ENCODE results near the gene PSMA5.
"Not testable (repeated sequence)": the region's sequence is repeated elsewhere in the genome, so short reads cannot be mapped to it uniquely, and the experiment has no call there.

PSMA5 gene

GRCh38 chr1:109392037-109392787 is 34.0 kb downstream of the PSMA5 start:
- no peak for DNase-seq (ENCODE audit: low read depth in 3 of 3)

GRCh38 chr1:109391626-109392025 is 34.6 kb downstream of the PSMA5 start:
- DNase-seq (ENCODE audit: low read depth in 3 of 3), result no peak

- DNase-seq (ENCODE audit: low read depth in 3 of 3), result no peak
These were observed 35.1 kb downstream of the PSMA5 start for GRCh38 chr1:109391157-109391556.

- DNase-seq (ENCODE audit: low read depth in 3 of 3), result no peak
These were observed 36.5 kb downstream of the PSMA5 start for GRCh38 chr1:109389638-109390341.

GRCh38 chr1:109388884-109389637 is 37.2 kb downstream of the PSMA5 start:
- no peak for DNase-seq (ENCODE audit: low read depth in 3 of 3)

GRCh38 chr1:109388208-109388711 is 38.0 kb downstream of the PSMA5 start:
- no peak for DNase-seq (ENCODE audit: low read depth in 3 of 3)

- no peak for DNase-seq (ENCODE audit: low read depth in 3 of 3)
These were observed 40.1 kb downstream of the PSMA5 start for GRCh38 chr1:109386054-109386717.

- no peak for DNase-seq (ENCODE audit: low read depth in 3 of 3)
These were observed 40.8 kb downstream of the PSMA5 start for GRCh38 chr1:109385417-109385816.

- no peak for DNase-seq (ENCODE audit: low read depth in 3 of 3)
These were observed 42.4 kb downstream of the PSMA5 start for GRCh38 chr1:109383854-109384253.

GRCh38 chr1:109383087-109383779 is 43.0 kb downstream of the PSMA5 start:
- no peak for DNase-seq (ENCODE audit: low read depth in 3 of 3)

- DNase-seq (ENCODE audit: low read depth in 3 of 3), result no peak
These were observed 44.7 kb downstream of the PSMA5 start for GRCh38 chr1:109381573-109381972.

GRCh38 chr1:109379907-109380306 is 46.3 kb downstream of the PSMA5 start:
- DNase-seq (ENCODE audit: low read depth in 3 of 3), result no peak

GRCh38 chr1:109379422-109379821 is 46.8 kb downstream of the PSMA5 start:
- no peak for DNase-seq (ENCODE audit: low read depth in 3 of 3)

GRCh38 chr1:109377698-109378097 is 48.5 kb downstream of the PSMA5 start:
- DNase-seq (ENCODE audit: low read depth in 3 of 3), result no peak

GRCh38 chr1:109373696-109374095 is 52.6 kb downstream of the PSMA5 start:
- not testable (repeated sequence) for DNase-seq (ENCODE audit: low read depth in 3 of 3)

GRCh38 chr1:109373126-109373525 is 53.1 kb downstream of the PSMA5 start:
- DNase-seq (ENCODE audit: low read depth in 3 of 3), result no peak

- DNase-seq (ENCODE audit: low read depth in 3 of 3), result no peak
These were observed 54.0 kb downstream of the PSMA5 start for GRCh38 chr1:109372281-109372680.

- DNase-seq (ENCODE audit: low read depth in 3 of 3), result no peak
These were observed 54.9 kb downstream of the PSMA5 start for GRCh38 chr1:109371341-109371739.

GRCh38 chr1:109370712-109371340 is 55.4 kb downstream of the PSMA5 start:
- DNase-seq (ENCODE audit: low read depth in 3 of 3), result no peak

GRCh38 chr1:109369167-109369746 is 57.0 kb downstream of the PSMA5 start:
- DNase-seq (ENCODE audit: low read depth in 3 of 3), result no peak

Data from stimulated activated CD4-positive, alpha-beta T cell treated with anti-CD3 and anti-CD28 coated beads, TNF-alpha, amount 100 ng/mL, for 24 hours (primary cell).